Activated T-helper 1 cell treated with Interleukin-2 at 50 U/mL for 16 hours (primary cell): ENCODE measurements around the gene TRIM6.
"Not testable (repeated sequence)": the region's sequence is repeated elsewhere in the genome, so short reads cannot be mapped to it uniquely, and the experiment has no call there.

Source experiments
- DNase-seq: peaks from one replicate; pipeline ENCODE4 v3.0.0-alpha.2; 2020; ENCODE audit warnings: low read depth

TRIM6 gene

DNA sequence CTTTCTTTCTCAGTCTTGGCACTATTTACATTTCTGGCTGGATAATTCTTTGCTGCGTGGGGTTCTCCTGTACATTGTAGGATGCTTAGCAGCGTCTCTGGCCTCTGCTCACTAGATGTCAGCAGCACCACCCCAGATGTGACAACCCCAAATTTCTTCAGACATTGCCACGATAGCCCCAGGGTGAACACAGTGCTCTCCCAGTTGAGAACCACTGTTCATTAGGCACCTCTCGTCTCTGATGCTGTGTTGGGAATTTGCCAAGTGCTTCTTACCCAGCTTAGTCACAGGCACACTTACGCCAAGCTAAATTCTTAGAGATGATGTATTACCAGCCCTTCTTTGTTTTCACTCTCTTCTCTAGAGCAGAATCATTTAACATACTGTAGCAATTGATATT is 9.4 kb downstream of the TRIM6 start:
- no peak for DNase-seq

DNA sequence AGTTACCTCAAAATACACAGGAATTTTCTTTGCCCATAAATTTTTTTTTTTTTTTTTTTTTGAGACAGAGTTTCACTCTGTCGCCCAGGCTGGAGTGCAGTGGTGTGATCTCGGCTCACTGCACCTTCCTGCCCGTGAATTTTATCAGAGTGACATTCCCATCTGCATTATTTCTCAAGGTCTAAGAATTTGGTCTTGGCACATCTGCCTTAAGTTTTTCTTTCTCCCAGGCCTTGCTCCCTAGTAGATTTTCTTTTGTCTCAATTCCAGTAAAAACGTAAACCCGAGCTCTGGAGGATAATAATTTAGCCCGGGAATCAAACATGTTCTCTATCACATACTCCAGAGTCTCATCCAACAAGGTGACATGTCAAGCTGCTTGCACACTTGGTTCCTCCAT is 12.4 kb downstream of the TRIM6 start:
- DNase-seq, result no peak

GRCh38 chr11:5610446-5610845 is 14.0 kb downstream of the TRIM6 start:
- DNase-seq, result no peak

DNA sequence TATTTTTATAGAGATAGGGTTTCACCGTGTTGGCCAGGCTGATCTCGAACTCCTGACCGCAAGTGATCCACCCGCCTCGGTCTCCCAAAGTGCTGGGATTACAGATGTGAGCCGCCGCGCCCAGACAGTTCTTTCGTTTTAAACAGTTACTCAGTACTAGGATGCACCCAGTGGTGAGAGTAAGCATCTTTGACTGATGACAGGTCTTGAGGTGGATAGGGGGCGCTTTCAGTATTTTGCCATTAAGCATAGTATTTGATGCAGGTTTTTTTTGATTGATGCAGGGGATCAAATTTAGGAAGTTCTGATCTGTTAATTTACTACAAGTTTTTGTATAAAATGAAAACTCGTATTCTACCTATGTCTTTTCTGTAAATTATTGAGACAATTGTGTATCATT is 15.2 kb downstream of the TRIM6 start:
- DNase-seq, result no peak

GRCh38 chr11:5618807-5619206 is 22.4 kb downstream of the TRIM6 start:
- DNase-seq, result no peak

DNA sequence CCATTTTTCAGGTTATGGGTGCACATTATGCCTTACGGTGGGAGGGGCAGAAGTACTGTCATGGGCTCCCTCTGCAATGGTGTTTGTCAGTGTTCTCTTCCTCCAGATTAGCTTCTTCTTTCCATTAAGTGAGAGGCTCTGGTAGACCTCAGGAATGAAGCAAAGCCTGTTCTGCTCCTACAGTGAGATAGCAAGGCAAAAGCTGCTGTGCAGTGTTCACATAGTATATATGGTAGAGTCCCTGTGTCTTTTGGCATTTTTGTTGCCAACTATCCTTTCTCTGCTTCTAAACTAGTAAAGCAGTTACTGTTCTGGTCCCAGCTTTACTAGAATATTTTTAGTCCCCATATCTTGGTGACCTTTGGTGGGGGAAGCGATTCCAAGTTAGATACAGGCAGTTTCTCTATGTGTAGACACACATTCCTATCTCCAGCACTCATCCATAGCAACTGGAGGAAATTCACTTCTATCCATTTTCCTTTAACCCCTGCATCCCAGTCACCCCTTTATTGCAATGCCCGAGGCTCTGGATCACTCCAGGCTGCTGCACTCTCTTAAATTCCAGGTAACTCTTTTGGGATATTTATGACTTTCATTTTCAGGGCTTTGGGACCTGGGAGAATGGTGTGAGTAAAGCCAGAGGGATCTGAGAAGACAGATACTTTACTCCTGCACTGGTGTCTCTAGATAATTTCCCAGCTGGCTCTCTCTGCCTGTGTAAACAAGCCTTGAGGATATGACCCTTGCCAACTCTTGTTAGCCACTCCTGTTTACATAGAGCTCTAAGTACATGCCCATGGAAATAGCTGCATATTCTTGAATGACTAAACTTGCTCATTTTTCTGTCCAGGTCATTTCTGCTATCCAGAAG is 24.4 kb downstream of the TRIM6 start:
- DNase-seq, result no peak

- DNase-seq, result no peak
These were observed 25.1 kb downstream of the TRIM6 start for GRCh38 chr11:5621580-5621979.

DNA sequence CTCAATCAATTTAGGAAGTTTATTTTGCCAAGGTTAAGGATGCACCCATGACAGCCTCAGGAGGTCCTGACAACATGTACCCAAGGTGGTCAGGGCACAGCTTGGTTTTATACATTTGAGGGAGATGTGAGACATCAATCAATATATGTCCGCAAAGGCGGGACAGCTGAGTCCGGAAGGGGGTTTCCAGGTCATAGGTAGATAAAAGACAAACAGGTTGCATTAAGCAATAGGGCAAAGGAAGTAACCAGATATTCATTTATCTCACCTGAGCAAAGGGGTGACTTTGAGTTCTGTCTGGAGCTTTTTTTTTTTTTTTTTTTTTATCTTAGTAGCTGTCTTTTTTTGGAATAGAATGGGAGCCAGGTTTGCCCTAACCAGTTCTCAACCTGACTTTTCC is 26.4 kb downstream of the TRIM6 start:
- DNase-seq, result no peak

GRCh38 chr11:5624489-5625279 is 28.2 kb downstream of the TRIM6 start, which contains the start of gene TRIM34:
TSS of gene TRIM34 (plus strand) at chr11:5625001. CDS start at chr11:5632332, 7,331 bp downstream.
- DNase-seq, result peak; percentile 24

- no peak for DNase-seq
These were observed 28.8 kb downstream of the TRIM6 start for GRCh38 chr11:5625281-5625680.

- DNase-seq, result no peak
These were observed 29.8 kb downstream of the TRIM6 start for GRCh38 chr11:5626196-5626595.

DNA sequence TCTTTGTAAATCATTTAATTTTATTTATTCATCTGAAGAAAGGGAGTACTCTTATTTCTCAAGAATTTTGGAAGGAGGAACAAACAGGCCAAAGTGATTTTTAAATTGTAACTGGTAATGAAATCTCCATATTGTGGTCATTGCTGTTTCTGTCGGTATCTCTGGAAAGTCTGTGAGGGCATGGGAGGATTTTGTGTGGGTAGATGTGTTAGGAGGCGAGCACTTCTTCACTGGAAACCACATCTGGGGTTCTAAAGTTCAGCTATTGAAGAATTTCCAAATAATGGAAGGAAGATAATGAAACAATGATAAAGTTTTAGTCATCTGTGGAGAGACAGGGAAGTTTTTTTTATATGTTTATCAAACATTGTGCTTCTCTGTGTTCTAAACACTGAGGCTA is 35.0 kb downstream of the TRIM6 start:
- no peak for DNase-seq

DNA sequence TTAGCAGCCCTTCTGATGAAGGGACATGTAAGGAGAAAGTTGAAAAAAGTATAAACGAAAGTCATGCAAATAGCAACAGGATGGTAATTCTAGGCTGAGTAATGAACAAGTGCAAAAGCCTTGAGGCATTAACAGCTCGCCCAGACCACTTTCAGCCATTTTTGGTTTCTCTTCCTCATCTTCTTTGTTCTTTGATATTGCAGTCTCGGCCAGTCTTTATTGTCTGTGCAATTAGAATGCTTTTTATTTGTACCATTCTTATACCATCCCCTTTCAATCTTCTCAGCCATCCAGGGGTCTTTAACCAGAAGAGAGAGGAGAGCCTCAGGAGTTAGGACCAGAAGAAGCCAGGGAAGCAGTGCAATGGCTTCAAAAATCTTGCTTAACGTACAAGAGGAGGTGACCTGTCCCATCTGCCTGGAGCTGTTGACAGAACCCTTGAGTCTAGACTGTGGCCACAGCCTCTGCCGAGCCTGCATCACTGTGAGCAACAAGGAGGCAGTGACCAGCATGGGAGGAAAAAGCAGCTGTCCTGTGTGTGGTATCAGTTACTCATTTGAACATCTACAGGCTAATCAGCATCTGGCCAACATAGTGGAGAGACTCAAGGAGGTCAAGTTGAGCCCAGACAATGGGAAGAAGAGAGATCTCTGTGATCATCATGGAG is 35.7 kb downstream of the TRIM6 start:
- DNase-seq, result no peak

- no peak for DNase-seq
These were observed 43.5 kb downstream of the TRIM6 start for GRCh38 chr11:5639953-5640352.

- DNase-seq, result no peak
These were observed 47.1 kb downstream of the TRIM6 start for GRCh38 chr11:5643585-5643984.

DNA sequence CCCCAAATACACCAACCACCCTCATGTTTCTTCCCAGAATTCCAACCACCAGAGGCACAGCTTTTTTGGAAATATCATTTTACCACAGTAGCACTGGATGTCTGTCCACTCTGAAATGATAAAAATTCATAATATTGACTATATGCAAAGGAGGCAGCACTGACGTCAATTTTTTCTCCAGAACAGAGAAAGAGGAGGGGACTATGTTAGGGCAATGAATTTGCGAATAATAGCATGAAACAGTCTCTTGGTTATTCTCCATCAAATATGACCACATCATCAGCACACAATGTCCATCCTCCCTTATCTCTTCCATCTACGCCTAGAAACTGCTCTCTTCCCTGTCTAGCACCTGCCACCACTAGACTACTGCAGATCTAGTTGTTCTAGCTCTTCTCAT is 49.7 kb downstream of the TRIM6 start:
- DNase-seq, result no peak

DNA sequence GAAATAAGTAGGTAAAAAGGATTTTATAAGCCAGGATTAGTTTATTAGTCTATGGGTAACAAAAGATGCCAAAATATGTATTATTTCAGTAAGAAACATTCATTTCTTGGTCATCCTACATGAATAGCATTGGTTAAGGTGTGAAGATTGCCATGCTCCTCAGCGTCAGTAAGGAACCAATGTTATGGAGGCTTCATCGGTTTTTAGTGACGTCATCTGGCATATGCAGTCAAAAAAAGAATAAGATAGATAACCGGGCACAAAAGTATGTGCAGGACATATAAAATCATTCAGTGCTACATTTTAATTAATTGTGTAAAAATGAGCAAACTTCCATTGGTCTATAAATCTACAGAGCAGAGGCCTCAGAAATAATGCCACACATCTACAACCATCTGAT is 59.0 kb downstream of the TRIM6 start:
- no peak for DNase-seq

DNA sequence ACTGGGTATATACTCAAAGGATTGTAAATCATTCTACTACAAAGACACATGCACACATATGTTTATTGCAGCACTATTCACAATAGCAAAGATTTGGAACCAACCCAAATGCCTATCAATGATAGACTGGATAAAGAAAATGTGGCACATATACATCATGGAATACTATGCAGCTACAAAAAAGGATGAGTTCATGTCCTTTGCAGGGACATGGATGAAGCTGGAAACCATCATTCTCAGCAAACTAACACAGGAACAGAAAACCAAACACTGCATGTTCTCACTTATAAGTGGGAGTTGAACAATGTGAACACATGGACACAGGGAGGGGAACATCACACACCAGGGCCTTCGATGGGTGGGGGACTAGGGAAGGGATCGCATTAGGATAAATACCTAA is 60.5 kb downstream of the TRIM6 start:
- not testable (repeated sequence) for DNase-seq

GRCh38 chr11:5658318-5658717 is 61.9 kb downstream of the TRIM6 start:
- no peak for DNase-seq
